ENCODE measurements around the gene PDXK.

The PDXK gene

GRCh38 chr21:43723648-43724047 is 4.7 kb downstream of the PDXK start:
- DNase-seq (ENCODE audit: low spot score), result no peak

- DNase-seq (ENCODE audit: low spot score), result no peak
These were observed 8.0 kb downstream of the PDXK start for GRCh38 chr21:43726686-43727518.

DNA sequence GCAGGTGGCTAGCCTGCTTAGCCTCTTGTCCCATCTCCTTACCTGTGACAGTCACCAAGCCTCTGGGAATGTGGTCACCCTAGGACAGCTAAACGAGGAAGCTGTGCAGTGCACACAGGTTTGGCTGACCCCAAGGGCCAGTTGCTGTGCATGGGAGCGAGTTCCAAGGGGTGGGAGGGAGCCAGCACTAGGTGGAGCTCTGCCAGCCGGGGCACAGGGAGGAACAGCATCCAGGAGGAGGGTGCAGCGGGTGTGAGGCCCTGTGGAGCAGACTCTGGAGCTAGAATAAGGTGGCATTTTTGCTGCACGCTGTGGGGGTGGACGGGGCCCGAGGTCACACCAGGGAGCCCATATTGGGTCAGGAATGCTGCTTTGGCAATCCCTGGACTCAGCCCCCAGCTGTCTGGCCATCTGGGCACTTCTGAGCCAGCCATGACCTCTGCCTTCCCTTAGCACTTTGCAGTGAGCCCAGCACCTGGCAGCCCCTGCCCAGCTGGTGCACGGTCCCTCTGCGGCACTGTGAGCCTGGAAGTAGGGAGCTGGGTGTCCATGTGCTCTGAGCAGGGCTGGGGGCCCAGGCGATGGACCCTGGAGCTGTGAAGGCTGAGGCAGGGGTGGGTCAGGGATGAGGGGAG is 8.7 kb downstream of the PDXK start:
- DNase-seq (ENCODE audit: low spot score), result peak; percentile 68

DNA sequence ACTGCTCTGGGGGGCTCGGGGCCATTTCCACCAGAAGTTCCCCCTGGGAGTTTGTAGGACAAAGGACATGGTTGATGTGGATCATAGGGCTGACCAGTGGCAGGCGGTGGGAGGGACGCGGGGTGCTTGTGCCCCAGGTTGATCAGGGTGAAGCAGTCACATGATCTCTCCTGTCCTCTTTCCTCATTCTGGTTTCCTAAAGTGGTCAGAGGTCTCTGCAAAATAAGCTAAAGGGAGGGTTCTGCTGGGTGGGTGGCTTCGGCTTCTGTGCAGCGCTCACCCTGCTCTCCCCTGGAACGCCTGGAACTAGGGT is 9.2 kb downstream of the PDXK start:
- DNase-seq (ENCODE audit: low spot score), result no peak

DNA sequence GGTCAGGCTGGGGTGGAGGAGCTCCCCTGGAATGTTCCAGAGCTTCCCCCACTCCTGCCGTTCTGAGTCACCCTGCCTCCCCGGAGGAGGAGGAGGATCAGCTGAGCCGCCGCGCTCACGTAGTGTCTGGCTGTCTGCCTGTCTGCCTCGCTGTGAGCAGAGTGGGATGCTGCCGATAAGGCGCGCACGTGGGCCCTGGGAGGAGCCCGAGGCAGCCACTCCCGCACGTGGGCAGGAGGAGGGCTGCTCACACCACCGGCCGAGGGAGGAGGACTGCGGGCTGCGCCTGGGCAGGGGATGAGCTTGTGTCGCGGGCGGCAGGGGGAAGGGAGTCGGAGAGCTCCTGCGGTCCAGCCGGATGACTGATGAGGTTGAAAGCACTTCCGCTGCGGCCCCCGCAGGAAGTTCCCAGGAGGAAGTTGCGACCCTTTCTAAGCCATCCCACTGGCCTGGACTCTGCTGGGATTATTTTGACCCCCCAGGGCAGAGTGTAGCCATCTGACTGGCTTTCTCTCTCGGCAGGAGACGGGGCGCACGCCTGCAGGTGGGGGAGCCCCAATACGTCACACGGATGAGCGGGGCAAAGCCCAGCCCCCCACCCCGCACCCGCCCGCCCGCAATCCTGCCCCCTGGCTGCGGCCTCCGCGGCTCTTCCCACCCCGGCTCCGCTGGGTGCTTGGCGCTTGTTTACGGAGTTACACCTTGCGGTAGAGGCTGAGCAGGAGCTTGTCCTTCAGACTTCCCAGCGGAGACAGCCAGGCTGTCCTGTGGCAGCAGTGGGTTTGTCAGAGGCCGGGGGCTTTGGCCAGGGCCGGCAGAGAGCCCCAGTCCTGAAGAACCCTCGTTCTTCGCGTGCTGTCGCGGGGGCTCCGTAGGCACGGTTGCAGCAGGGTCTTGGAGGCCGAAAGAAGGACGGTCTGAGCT is 9.8 kb downstream of the PDXK start:
- DNase-seq (ENCODE audit: low spot score), result peak; percentile 96

- no peak for DNase-seq (ENCODE audit: low spot score)
These were observed 12.5 kb downstream of the PDXK start for GRCh38 chr21:43731476-43731875.

DNA sequence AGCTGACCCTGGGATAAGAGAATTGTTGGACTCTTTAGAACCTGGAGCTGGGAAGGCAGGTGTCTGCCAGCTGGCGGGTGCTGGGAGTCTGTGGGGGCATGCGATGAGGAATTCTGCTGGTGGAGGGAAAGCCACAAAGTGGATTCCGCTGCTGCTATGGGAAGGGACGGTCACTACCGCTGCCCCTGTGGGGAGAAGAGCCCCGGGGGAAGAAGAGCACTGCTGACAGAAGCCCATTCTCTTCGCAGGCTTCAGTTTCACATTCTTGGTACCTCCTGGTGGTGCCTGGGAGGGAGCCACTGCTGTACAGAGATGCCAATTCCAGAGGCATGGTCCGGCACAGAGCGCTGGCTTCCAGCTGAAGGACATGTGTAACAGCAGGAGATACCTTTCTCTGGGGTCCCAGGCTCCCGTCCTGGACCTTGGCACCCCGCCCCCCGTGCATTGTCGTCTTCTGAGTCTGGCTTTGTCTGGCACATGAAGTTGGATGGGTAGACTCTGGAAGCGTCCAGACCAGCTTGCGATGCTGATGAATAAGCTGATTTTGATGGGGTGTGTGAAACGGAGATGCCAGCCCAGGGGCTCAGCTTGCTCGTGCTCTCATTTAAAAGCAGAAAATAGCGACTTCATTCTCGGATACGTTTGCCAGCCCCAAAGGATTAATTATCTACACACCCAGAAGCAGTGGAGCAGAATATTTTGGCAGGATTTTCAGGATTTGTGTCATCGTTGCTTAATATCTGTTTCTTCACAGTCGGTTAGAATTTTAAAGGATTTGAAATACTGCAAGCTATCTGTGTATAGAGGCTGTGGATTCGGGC is 13.2 kb downstream of the PDXK start:
- DNase-seq (ENCODE audit: low spot score), result no peak

GRCh38 chr21:43733060-43733459 is 14.1 kb downstream of the PDXK start:
- DNase-seq (ENCODE audit: low spot score), result no peak

- DNase-seq (ENCODE audit: low spot score), result no peak
These were observed 14.7 kb downstream of the PDXK start for GRCh38 chr21:43733529-43734071.

GRCh38 chr21:43734131-43734927 is 15.4 kb downstream of the PDXK start:
- peak; percentile 79 for DNase-seq (ENCODE audit: low spot score)

GRCh38 chr21:43734928-43735229 is 15.9 kb downstream of the PDXK start:
- DNase-seq (ENCODE audit: low spot score), result no peak

DNA sequence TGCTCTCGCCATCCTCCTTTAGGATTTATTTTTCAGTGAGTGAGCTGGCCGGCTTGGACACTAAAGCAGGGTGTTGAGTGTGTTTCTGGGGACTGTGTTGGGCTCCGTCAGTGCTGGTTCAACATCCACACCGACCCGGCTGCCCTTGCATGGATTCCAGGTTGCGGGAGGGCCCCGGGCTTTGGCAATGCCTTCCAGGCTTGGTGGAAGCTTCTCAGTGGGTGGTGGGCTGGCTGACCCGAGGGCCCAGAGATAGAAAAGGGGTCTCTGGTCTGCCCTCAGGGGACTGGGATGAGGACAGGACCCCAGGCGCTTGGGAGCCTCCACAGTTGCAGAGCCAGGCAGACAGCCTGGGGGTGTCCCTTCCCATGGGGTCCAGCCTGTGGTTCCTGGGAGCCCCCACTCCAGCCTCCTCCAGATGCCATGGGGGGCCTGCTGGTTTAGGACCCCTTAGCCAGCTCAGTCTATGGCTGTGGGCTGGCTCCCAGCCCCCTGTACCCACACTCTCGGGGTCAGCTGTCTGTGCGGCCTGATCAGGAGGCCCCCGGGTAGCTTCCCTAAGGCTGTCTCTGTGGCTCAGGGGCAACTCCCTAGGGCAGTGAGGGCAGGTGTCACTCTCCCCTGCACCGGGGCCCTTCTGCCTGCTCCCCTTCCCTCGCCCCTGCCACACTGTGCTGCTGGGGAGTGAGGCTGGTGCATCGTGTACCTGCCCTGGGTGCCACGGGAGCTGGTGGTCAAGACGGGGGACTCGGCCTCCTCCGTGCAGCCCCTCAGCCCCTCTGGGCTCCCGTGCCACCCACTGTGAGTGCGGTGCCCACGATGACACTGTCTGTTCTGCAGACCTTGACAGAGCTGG is 16.5 kb downstream of the PDXK start:
- DNase-seq (ENCODE audit: low spot score), result no peak

- DNase-seq (ENCODE audit: low spot score), result no peak
These were observed 17.4 kb downstream of the PDXK start for GRCh38 chr21:43736224-43736883.

GRCh38 chr21:43737158-43737950 is 18.4 kb downstream of the PDXK start:
- no peak for DNase-seq (ENCODE audit: low spot score)

GRCh38 chr21:43739621-43740435 is 20.9 kb downstream of the PDXK start:
- DNase-seq (ENCODE audit: low spot score), result no peak

DNA sequence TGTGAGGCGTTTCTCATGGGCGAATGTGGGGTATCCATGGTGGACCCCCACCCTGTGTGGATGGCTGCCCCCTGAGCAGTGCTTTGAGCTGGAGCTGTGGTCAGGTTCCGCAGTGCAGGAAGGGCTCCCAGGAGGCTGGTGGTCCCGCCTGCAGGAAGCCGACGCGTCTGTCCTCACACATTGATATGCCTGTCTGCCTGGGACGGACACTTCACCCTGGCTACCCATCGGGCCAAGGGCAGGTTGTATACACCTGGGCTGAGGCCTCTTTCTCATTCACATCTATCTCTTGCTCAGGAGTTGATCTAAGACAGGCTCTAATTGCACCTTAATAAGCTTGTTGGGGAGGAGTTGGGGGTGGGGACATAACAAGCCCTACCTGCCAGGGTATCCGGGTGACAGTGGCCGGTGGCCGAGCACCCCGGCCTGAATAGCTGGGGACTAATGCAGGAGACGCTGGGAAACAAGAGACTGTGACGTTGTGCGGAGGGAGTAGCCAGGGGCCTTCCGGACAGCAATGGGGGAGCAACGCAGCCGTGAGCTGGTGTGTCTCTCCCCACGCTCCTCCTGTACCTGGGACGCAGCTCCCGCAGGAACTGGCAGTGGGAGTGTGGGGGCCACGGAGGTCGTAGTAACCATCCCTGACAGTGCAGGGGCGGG is 21.7 kb downstream of the PDXK start:
- DNase-seq (ENCODE audit: low spot score), result no peak

- no peak for DNase-seq (ENCODE audit: low spot score)
These were observed 22.6 kb downstream of the PDXK start for GRCh38 chr21:43741423-43742096.
